NCI-H146 treated with DMSO at 0.1 percent for 48 hours (cell line): Measurements from ENCODE around the gene NEU4.
A peak's percentile ranks its signal among the peaks of the same experiment; 100 is the strongest.
"Not testable (repeated sequence)": the region's sequence is repeated elsewhere in the genome, so short reads cannot be mapped to it uniquely, and the experiment has no call there.

Experiments used
- DNase-seq: peaks from one replicate; lab custom pipeline; 2025; ENCODE audit not compliant: unreplicated experiment; lab: John Stamatoyannopoulos, UW

The NEU4 gene

DNA sequence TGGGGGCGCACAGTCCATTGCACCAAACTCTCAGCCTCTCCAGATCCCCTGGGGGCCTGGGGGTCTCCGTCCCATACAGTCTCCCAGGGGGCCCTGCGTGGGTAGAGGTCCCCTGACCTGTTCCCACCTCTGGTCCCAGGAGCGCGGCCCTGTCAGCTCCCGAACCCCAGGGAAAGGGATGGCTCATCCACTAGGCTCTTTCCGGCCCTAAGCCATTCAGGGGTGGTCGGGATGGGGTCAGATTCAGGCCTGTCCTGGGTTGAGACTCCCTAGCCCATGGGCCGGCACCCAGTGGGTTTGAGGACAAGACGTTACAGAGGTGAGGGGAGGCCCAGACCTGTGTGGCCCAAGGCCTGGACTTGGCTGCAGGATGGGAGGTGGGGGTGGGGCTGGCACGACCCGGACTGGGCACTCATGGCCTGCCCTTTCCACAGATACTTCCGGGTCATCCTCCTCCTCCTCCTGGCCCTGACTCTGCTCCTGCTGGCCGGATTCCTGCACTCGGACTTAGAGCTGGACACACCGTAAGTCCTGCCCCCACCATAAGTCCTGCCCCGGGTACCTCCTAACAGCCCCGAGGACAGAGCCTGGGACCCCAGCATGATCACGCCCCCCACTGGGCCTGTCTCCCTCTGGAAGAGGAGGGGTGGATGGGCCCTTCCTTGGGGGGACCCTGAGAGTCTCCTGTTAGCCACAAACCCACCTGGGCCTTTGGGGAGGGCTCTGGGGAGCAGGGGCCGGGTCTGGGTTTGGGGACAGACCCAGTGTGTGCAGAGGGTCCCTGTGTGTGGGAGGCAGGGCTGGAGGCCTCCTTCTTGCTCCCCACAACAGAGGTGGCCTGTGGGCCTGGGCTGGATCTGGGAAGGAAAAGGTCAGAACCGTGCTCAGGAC is 10.1 kb upstream of the NEU4 start:
- DNase-seq = no peak

DNA sequence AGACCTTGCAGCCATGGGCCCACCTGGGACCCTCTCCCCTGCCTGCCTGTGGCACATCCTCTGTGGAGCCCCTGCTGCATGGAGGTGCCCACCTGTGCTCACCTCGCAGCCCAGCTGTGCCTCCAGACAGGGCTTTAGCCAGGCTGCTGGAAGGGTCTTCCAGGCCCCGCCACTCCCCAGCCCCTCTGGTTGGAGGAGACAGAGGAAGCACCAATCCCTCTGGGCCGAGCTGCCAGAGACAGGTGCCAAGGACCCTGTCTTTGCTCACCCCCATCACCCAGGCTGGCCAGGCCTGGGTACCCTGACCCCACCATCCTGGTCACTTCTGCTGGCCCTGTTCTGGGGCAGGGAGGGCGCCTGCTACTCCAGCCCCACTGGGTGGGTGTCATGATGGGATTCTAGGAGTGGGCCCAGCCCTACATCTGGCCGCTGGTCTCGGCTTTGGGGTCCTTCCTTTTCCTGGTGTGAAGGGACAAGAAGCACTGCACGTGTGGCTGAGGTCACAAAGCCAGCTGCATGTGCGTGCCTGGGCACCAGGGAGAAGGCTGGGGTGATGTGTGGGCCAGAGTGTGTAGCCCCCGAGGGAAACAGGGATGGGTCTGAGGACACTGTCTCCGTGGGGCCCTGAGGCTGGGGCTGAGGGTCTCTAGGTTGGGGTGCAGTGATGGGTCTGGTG is 9.3 kb upstream of the NEU4 start:
- DNase-seq = no peak

DNA sequence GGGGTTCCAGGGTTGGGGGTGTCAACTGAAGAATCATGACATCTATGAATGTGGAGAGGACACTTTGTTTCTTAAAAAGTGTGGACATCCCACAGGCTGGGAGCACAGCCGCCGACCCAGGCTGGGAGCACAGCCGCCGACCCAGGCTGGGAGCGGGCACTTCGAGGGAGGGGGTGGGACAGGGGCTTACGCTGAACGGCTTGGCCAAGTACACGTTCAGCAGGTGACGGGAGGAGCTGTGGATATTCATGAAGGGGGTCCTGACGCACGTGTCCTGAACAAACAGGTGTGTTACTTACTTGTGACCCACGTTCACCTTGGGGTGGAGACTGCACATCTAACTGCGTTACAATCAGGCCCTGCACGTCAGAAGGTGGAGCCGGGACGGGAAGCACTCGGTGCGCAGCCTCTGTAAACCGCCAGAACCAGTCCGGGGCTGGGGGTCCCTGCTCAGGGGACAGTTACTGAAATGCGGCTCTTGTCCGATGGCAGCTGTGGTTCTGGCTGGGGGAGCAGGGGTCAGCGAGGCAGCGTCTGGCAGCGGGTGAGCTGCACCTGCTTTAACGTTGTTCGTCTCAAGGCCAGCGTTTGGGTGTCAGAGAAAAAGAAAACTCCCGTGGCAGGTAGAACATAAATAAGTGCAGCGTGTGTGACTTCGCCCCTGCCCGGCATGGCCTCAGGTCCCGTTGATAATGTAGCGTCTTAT is 8.6 kb upstream of the NEU4 start:
- DNase-seq = not testable (repeated sequence)

DNA sequence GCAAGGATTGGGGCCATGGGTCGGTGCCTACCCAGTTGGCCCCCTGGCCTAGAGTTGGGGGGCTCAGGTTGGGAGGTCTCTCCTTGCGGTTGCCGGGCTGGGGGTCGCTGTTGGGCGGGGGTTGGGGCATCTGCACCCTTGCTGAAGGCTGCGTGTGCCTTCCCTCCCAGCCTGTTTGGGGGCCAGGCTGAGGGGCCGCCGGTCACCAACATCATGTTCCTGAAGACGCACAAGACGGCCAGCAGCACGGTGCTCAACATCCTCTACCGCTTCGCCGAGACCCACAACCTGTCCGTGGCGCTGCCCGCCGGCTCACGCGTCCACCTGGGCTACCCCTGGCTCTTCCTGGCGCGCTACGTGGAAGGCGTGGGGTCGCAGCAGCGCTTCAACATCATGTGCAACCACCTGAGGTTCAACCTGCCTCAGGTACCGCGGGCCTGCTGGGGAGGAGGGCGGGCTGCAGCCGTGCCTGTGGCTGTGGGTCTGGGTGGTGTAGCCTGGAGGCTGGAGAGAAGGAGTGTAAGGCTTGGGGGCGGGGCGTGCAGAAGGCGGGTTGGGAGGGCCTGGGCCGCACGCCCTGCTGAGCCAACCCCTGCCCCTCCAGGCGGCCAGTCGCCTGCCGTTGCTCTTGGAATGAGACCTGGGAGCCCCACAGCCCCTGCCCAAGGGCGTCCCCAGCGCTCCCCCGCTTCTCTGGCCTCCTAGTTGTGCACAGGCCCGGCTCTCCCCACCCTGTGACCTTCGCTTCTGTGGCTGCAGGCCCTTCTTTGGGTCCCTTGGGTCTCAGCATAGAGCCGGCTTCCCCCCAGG is 7.2 kb upstream of the NEU4 start:
- DNase-seq = no peak

DNA sequence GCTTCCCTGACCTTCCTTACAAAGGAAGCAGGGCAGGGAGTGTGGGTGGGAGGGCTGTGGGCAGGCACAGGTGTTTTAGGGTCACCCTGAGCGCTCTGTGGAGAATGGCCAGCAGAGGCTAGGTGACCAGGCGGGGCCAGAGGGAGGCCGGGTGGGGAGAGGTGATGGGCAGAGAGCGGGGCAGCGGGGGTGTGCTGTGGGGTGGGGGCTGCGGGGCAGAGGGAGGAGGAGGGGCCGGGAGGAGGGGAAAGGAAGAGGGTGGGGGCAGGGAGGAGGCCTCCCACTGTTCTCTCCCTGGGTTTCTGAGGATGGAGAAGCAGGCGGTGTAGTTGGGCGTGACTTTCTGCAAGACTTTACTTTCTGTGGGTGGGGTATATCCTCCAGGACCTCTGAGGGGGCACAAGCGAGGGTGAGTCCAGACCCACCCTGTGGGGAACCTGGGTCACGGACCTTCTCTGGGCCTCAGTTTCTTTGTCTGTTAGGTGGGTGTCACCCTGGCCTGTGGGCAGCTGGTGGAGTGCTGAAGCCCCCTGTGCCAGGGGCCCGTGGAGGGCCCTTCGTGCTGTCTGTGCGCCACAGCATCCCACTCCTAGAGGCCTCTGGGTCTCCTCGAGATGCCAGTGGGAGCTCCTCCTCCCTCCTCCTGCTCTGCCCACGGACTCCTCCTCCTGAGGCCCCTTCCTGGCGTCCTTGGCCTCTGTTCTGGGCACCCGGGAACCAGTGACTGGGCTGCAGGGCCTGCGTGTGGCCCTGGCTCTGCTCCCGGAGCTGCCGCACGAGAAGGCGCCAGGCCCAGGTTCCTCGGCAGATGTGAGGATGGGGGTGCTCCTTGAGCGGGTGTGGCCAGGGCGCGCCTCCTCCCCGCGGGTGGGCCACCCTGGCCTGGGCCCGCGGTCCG is 6.3 kb upstream of the NEU4 start:
- no peak for DNase-seq

DNA sequence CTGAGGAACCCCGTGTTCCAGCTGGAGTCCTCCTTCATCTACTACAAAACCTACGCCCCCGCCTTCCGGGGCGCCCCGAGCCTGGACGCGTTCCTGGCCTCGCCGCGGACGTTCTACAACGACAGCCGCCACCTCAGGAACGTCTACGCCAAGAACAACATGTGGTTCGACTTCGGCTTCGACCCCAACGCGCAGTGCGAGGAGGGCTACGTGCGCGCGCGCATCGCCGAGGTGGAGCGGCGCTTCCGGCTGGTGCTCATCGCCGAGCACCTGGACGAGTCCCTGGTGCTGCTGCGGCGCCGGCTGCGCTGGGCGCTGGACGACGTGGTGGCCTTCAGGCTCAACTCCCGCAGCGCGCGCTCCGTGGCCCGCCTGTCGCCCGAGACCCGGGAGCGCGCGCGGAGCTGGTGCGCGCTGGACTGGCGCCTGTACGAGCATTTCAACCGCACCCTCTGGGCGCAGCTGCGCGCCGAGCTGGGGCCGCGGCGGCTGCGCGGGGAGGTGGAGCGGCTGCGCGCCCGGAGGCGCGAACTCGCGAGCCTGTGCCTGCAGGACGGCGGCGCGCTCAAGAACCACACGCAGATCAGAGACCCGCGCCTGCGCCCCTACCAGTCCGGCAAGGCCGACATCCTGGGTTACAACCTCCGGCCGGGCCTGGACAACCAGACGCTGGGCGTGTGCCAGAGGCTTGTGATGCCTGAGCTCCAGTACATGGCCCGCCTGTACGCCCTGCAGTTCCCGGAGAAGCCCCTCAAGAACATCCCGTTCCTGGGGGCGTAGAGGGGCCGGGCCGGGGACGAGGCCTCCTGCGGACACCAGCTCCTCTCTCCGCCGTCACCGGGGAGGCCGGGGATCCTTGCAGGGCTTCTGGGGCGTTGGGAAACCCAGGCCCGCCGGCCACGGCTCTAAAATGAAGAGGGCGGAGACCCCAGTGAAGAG is 5.3 kb upstream of the NEU4 start:
- peak; percentile 38 for DNase-seq

DNA sequence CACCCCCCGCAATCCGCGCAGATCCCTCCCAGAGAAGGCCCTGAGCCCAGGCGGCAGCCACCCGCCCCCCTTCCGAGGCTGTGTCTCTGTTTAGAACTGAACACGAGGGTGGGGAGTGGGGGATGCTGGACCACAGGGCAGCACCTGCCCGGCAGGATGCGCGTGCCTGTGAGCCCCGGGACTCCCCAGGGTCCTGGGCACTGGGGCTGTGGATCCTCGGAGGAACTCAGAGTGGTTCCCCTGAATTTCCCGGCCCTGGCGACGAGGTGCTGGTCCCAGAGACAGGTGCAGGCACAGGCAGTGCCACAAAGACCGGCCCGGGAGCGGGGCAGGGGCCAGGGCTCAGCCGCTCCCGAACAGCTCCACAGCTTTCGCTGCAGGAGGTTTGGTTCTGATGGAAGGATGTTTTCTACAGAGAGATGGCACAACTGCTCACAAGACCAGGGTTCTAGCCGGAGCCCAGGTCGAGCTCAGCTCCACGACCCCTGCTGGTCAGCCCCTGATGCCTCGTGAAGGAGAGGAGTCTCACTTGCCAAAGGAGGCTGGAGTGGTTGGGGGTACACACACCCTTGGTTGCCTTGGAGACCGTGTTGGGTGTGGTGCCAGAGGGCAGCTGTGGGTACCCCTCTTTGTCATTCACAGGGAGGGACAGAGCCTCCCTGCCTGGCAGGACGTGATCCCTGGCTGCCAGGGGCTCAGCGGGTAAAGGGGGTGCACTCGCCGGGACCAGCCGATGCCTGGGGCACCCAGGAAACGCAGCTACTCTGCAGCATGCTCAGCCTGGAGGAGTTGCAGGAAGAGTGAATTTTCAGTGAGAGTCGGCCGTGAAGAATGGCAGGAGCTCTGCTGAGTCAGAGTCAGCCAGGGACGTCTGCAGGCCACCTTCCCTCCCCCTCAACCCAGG is 4.4 kb upstream of the NEU4 start:
- no peak for DNase-seq

DNA sequence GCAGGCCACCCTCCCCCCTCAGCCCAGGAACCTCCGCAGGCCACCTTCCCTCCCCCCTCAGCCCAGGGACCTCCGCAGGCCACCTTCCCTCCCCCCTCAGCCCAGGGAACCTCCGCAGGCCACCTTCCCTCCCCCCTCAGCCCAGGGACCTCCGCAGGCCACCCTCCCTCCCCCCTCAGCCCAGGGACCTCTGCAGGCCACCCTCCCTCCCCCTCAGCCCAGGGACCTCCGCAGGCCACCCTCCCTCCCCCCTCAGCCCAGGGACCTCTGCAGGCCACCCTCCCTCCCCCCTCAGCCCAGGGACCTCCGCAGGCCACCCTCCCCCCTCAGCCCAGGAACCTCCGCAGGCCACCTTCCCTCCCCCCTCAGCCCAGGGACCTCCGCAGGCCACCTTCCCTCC is 2.8 kb upstream of the NEU4 start:
- DNase-seq = not testable (repeated sequence)

DNA sequence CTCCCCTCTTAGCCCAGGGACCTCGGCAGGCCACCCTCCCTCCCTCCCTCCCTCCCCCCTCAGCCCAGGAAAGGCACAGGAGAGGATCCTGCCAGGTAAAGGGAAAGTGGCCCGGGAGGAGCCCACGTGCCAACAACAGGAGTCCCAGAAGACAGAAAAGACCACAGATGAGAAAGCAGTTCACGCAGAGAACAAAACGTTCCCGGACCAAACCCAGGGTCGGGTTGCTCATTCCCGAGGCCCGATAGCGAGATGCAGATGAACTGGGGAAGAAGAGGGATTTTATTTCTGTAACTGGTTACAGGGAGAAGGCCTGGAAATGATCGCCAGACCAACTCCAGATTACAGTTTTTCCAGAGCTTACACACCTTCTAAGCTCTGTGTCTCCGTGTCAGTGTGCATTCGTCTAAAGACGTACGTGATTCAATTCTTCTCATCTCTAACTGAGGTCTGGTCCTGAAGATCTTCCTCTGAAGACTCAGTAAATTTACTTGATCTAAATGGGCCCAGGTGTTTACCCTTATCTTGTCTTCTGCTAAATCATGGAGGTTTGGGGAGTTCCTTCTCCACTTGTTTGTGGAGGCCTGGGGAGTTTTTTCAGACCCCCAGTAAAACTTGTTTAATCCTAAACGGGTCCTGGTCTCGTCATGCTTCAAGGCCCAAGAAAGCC is 807 bp upstream of the NEU4 start:
- no peak for DNase-seq

DNA sequence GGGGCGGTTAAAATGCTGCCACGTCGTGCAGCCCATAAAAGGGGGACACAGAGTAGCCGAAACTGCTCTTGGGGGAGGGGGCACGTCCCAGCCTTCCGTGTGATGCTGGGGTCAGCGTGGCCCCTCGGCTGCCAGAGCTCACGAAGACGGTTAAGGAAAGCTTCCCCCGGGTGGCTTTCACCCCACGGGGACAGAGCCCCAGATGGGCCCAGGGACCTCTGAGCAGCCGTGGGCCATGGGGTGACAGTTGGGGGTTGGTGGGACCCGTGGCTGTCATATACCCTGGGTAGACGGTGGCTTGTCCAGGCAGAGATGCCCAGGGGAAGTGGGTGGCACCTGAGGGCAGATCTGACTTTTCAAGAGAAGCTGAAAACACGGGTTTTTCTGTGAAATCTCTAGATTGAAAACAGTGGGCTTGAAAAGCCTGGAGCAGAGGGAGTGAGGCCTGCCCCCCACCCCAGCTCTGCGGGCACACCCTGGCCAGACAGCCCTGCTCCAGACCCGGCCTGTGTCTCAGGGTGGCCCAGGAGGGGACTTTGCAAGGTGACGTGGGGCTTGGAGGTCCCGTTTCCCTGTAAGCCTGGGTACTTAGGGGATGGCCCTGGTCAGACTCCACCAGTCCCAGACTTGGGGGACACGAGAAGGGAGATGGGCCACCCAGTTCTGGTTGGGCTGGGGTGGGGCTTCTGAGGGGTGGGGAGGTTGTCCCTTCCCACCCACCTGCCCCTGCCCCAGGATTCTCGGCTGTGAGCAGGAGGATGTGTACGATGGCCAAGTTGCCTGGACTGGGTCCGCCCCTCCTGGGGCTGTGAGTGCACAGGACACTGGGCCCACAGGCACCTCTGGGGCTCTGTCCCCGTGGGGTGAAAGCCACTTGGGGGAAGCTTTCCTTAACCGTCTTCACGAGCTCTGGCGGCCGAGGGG is 652 bp downstream of the NEU4 start:
- DNase-seq = no peak

DNA sequence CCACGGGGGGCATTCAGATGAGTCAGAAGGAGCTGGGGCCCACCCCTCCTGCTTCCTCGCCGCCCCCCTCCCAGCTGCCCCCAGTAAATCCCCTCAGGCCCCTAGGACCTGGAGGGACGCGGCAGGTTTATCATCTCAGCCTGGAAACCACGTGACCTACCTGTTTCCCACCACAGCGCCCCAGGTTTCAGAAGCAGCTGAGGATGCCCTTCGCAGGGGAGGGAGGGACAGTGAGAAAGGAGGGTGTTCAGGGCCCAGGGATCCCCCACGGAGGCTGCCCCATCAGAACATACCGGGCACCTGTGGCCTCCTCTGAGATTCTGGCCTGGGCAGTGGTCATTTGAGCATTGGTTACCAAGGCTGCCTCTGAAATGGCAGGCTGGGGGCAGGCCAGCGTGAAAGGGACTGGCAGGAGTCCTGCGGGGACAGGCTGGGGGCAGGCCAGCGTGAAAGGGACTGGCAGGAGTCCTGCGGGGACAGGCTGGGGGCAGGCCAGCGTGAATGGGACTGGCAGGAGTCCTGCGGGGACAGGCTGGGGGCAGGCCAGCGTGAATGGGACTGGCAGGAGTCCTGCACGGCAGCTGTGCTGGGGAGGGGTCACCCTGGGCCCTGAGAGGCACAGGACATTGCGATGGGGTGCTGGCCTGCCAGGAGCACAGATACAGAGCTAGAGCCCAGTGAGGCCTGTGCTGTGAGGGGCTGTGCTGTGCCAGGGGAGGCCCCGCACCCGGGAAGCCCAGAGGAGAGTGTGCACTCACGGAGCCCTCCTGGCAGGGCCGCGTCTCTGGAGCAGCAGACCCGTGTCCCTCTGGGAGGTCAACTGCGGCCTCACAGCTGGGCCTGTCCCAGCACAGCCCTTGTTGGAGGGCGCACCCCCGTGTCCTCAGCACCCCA is 1.6 kb downstream of the NEU4 start:
- no peak for DNase-seq

DNA sequence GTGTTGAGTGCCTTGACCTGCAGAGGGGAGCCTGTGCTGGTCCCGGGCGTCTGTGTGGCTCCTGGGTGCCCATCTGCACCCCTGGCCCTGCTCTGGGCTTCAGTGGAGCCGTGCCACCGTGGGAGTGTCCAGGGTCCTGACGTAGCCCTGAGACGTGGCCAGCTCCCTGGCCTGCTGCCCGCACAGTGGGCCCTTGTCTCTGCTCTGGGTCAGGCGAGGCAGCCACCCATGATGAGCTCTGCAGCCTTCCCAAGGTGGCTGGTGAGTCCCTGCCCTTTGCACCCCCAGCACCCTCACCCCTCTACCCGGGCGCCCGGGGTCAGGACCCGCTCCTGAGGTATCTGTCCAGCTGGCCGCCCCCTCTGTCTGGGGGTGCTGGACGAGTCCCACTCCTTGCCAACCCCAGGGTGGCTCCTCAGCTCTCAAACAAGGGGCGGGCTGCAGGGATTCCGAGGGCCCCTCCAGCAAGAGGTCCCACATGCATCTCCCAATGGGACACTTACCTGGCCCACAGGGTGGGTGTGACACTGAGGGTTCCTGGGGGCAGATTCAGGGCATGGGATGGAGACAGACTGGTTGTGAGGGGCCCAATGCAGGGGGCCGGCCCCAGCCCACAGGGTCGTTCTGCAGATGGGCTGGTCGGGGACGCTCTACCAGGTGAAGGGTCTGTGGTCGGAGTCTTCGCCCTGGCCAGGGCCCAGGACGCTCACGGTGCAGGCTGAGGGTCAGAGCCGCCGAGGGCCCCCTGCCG is 2.4 kb downstream of the NEU4 start:
- no peak for DNase-seq

DNA sequence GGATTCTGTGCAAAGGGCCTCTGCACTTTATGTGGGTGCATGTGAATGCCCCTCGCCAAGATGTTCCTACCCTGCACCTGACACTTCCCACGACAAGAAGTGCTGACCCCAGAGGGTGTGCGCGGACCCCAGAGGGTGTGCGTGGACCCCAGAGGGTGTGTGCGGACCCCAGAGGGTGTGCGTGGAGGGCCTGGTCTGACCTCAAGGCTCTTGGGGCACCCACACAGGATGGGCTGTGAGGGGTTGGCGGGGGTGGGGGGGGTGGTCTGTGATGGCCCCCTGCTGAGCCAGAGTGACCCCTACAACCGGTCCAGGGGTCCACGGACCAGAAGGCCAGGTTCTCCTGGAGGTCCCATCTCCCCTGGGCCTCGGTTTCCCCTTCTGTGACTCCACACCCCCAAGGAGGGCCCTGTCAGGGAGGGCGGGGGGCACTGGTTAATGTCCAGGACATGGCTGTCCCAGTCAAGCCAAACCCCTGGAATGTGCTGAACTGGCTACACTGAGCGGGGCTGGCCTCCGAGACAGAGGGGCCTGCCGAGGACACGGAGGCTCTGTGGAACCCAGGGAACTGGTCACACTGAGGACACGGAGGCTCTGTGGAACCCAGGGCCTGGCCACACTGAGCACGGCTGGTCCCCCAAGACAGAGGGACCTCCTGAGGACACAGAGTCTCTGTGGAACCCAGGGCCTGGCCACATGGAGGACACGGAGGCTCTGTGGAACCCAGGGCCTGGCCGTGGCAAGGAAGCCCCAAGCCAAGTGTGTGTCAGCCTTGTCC is 3.1 kb downstream of the NEU4 start:
- DNase-seq = no peak
